CD4-positive, alpha-beta T cell treated with Interleukin-21 for 1 hour (primary cell): ENCODE results near the gene UIMC1.

Source experiments
- DNase-seq: peaks from one replicate; pipeline ENCODE4 v3.0.0-alpha.2; 2020

Gene UIMC1

GRCh38 chr5:176901260-176902101 is 105.1 kb downstream of the UIMC1 start:
- no peak for DNase-seq

GRCh38 chr5:176900780-176901204 is 105.8 kb downstream of the UIMC1 start:
- no peak for DNase-seq

GRCh38 chr5:176899946-176900779 is 106.4 kb downstream of the UIMC1 start:
- no peak for DNase-seq

GRCh38 chr5:176899296-176899891 is 107.2 kb downstream of the UIMC1 start, which contains the start of gene HK3:
Gene HK3, minus strand, starts transcription at chr5:176899346. Its CDS starts 3,187 bp downstream, at chr5:176896159.
- DNase-seq: peak; percentile 6

GRCh38 chr5:176897263-176897662 is 109.3 kb downstream of the UIMC1 start:
- no peak for DNase-seq

- DNase-seq: no peak
Observed at GRCh38 chr5:176895831-176896230, 110.7 kb downstream of the UIMC1 start.

GRCh38 chr5:176894298-176894697 is 112.3 kb downstream of the UIMC1 start:
- no peak for DNase-seq

- no peak for DNase-seq
Observed at GRCh38 chr5:176892663-176893062, 113.9 kb downstream of the UIMC1 start.

GRCh38 chr5:176891331-176891958 is 115.1 kb downstream of the UIMC1 start:
- DNase-seq: no peak

- no peak for DNase-seq
Observed at GRCh38 chr5:176890455-176891330, 115.9 kb downstream of the UIMC1 start.

- DNase-seq: no peak
Observed at GRCh38 chr5:176889321-176890280, 117.0 kb downstream of the UIMC1 start.

GRCh38 chr5:176888865-176889165 is 117.8 kb downstream of the UIMC1 start:
- no peak for DNase-seq

- no peak for DNase-seq
Observed at GRCh38 chr5:176888016-176888864, 118.3 kb downstream of the UIMC1 start.

GRCh38 chr5:176887252-176887849 is 119.2 kb downstream of the UIMC1 start:
- DNase-seq: no peak

GRCh38 chr5:176886336-176887251 is 120.0 kb downstream of the UIMC1 start:
- DNase-seq: no peak

GRCh38 chr5:176884571-176884890 is 122.0 kb downstream of the UIMC1 start:
- DNase-seq: no peak

- DNase-seq: no peak
Observed at GRCh38 chr5:176883700-176884570, 122.6 kb downstream of the UIMC1 start.

- DNase-seq: no peak
Observed at GRCh38 chr5:176882567-176882903, 124.0 kb downstream of the UIMC1 start.
